ENCODE data around the gene FTCD. TPM values are rescaled to one million over a fixed set of nuclear protein-coding genes. Genes with fewer than 3 reads are reported as not detected.
"Not testable (repeated sequence)": the region's sequence is repeated elsewhere in the genome, so short reads cannot be mapped to it uniquely, and the experiment has no call there.

FTCD gene
- polyA plus RNA-seq, 3 donors: 40.3 to 61.9 (median 45.0) TPM

- DNase-seq: no peak
Measured at GRCh38 chr21:46189959-46190490, 34.6 kb upstream of the FTCD start.

- DNase-seq: no peak
Measured at GRCh38 chr21:46189213-46189958, 34.0 kb upstream of the FTCD start.

GRCh38 chr21:46188226-46189212 lies 33.1 kb upstream of the FTCD start:
- no peak for DNase-seq

- DNase-seq: no peak
Measured at GRCh38 chr21:46187814-46188213, 32.4 kb upstream of the FTCD start.

- no peak for DNase-seq
Measured at GRCh38 chr21:46187261-46187660, 31.9 kb upstream of the FTCD start.

GRCh38 chr21:46185716-46186115 lies 30.3 kb upstream of the FTCD start:
- DNase-seq: no peak

GRCh38 chr21:46184625-46185555 lies 29.5 kb upstream of the FTCD start:
- peak; percentile 92 for DNase-seq

- peak; percentile 91 for DNase-seq
Measured at GRCh38 chr21:46183910-46184624, 28.7 kb upstream of the FTCD start, which contains the start of gene SPATC1L. SPATC1L (minus strand) TSS chr21:46184459; CDS start chr21:46182816, 1,643 bp downstream.

GRCh38 chr21:46183337-46183909 lies 28.0 kb upstream of the FTCD start:
- not testable (repeated sequence) for DNase-seq

- DNase-seq: no peak
Measured at GRCh38 chr21:46182548-46183336, 27.4 kb upstream of the FTCD start.

GRCh38 chr21:46181953-46182547 lies 26.7 kb upstream of the FTCD start:
- no peak for DNase-seq

GRCh38 chr21:46181436-46181835 lies 26.1 kb upstream of the FTCD start:
- DNase-seq: no peak

GRCh38 chr21:46180778-46181391 lies 25.5 kb upstream of the FTCD start:
- DNase-seq: no peak

GRCh38 chr21:46180079-46180722 lies 24.8 kb upstream of the FTCD start:
- DNase-seq: no peak

- DNase-seq: no peak
Measured at GRCh38 chr21:46179708-46180078, 24.3 kb upstream of the FTCD start.

- DNase-seq: no peak
Measured at GRCh38 chr21:46178961-46179360, 23.6 kb upstream of the FTCD start.

- DNase-seq: not testable (repeated sequence)
Measured at GRCh38 chr21:46176443-46177129, 21.2 kb upstream of the FTCD start.
